GM12878 (cell line): ENCODE results near the gene FGF14. TPM values are rescaled to one million over a fixed set of nuclear protein-coding genes. Genes with fewer than 3 reads are reported as not detected.

Source experiments
- ATAC-seq: fragments of 200-7000 bp; cut with Tn5 transposase; 3 replicates; pipeline ENCODE4 v1.9.1; 2020; ENCODE audit warnings: mild to moderate bottlenecking, moderate library complexity
- BruUV-seq: library from RNA; stranded (reverse); fragments of 400-500 nt; replicated peaks from 2 replicates; lab custom pipeline; 2021; lab: Mats Ljungman, UMichigan
- CTCF ChIA-PET: fragments of 300-600 bp; sonication (Branson Sonifier 250); formaldehyde crosslinking; extraction: SDS; loops from one replicate; lab custom pipeline; 2021; ENCODE audit warnings: inconsistent platforms; lab: Yijun Ruan, JAX
- POLR2A ChIA-PET: fragments of 350-600 bp; formaldehyde crosslinking; extraction: SDS; loops from one replicate; lab custom pipeline; 2021; ENCODE audit warnings: inconsistent platforms; lab: Charles Lee
- RAD21 ChIA-PET: fragments of 300-600 bp; sonication (Branson Sonifier 250); formaldehyde crosslinking; loops from one replicate; lab custom pipeline; 2023; ENCODE audit warnings: antibody characterized with exemption; ENCODE audit not compliant: unreplicated experiment; lab: Charles Lee
- SMC1A ChIA-PET: fragments of 300-600 bp; sonication (Branson Sonifier 250); formaldehyde crosslinking; loops from one replicate; lab custom pipeline; 2023; ENCODE audit not compliant: unreplicated experiment, uncharacterized antibody; lab: Charles Lee
- DNase-seq: peaks from one replicate; pipeline ENCODE4 v3.0.0-alpha.2; 2011; ENCODE audit warnings: low read depth, low spot score
- FAIRE-seq: peaks from 3 replicates; lab custom pipeline; 2011; peaks lifted over from hg19 to GRCh38; lab: Jason Lieb, UNC
- H2AFZ ChIP-seq: 2 replicates; pipeline ENCODE4 v1.6.0; 2011; ENCODE audit warnings: low read depth, low read length, control low read depth; ENCODE audit not compliant: control insufficient read depth
- H3K27ac ChIP-seq: 2 replicates; pipeline ENCODE4 v1.5.1; 2011; ENCODE audit warnings: control low read depth; ENCODE audit not compliant: control insufficient read depth, insufficient read depth
- H3K27me3 ChIP-seq, 2 experiments: replicated peaks in 1 of 2; 2 replicates each; pipeline versions ENCODE4 v1.6.0 to v1.6.1; 2011; ENCODE audit warnings: low read length in 1 of 2; ENCODE audit not compliant: control insufficient read depth in 2 of 2, insufficient read depth in 2 of 2
- H3K36me3 ChIP-seq, 2 experiments: 2 replicates each; pipeline ENCODE4 v1.5.1; 2011; ENCODE audit warnings: low read length in 1 of 2; ENCODE audit not compliant: control insufficient read depth in 2 of 2, insufficient read depth in 2 of 2
- H3K4me1 ChIP-seq: 2 replicates; pipeline ENCODE4 v1.6.1; 2011; ENCODE audit warnings: mild to moderate bottlenecking, low read length, moderate library complexity, mixed read lengths; ENCODE audit not compliant: control insufficient read depth, insufficient read depth
- H3K4me2 ChIP-seq: 2 replicates; pipeline ENCODE4 v1.6.0; 2011; ENCODE audit warnings: control low read depth; ENCODE audit not compliant: control insufficient read depth, insufficient read depth
- H3K4me3 ChIP-seq: fragments of 200-600 bp; sonication (generic); 2 replicates; pipeline ENCODE4 v1.5.1; 2016
- H3K79me2 ChIP-seq: 2 replicates; pipeline ENCODE4 v1.6.0; 2011; ENCODE audit warnings: low read length; ENCODE audit not compliant: control insufficient read depth, insufficient read depth
- H3K9ac ChIP-seq: 2 replicates; pipeline ENCODE4 v1.8.0; 2011; ENCODE audit warnings: low read length, control low read depth, mixed read lengths; ENCODE audit not compliant: control insufficient read depth, insufficient read depth
- H3K9me3 ChIP-seq: replicated peaks from 3 replicates; pipeline ENCODE4 v1.5.1; 2011; ENCODE audit warnings: mild to moderate bottlenecking, low read length; ENCODE audit not compliant: control insufficient read depth, insufficient read depth
- H4K20me1 ChIP-seq: 2 replicates; pipeline ENCODE4 v1.6.0; 2011; ENCODE audit not compliant: control insufficient read depth, insufficient read depth
- ASH2L ChIP-seq: fragments of 300-600, 200-600 bp; sonication (generic); IDR thresholded peaks from 2 replicates; pipeline ENCODE4 v1.6.1; 2017; ENCODE audit warnings: low read depth, mild to moderate bottlenecking, borderline replicate concordance
- CHD1 ChIP-seq: IDR thresholded peaks from 2 replicates; pipeline ENCODE4 v1.6.1; 2012; ENCODE audit warnings: low read depth, low read length, improper control_type of control experiment
- CHD2 ChIP-seq: IDR thresholded peaks from 2 replicates; pipeline ENCODE4 v1.6.1; 2011; ENCODE audit warnings: low read depth, low read length, improper control_type of control experiment, borderline replicate concordance
- KLF5 ChIP-seq: fragments of 450-650 bp; IDR thresholded peaks from 2 replicates; pipeline ENCODE4 v1.6.1; 2014; ENCODE audit warnings: mild to moderate bottlenecking; ENCODE audit not compliant: partially characterized antibody
- MXI1 ChIP-seq: fragments of 150-350 bp; IDR thresholded peaks from 2 replicates; pipeline ENCODE4 v1.6.1; 2011; ENCODE audit warnings: low read depth, mild to moderate bottlenecking, inconsistent platforms, low read length, improper control_type of control experiment
- NFXL1 ChIP-seq: fragments of 450-650 bp; IDR thresholded peaks from 2 replicates; pipeline ENCODE4 v1.6.1; 2017; ENCODE audit warnings: antibody characterized with exemption, mild to moderate bottlenecking, borderline replicate concordance
- NFYB ChIP-seq: IDR thresholded peaks from 2 replicates; pipeline ENCODE4 v1.6.1; 2011; ENCODE audit warnings: low read depth, mild to moderate bottlenecking, low read length, improper control_type of control experiment, moderate library complexity; ENCODE audit not compliant: insufficient read depth
- NR2C2 ChIP-seq: IDR thresholded peaks from 2 replicates; pipeline ENCODE4 v1.6.1; 2011; ENCODE audit warnings: borderline replicate concordance, low read depth; ENCODE audit not compliant: control insufficient read depth, insufficient read length
- PAX5 ChIP-seq: IDR thresholded peaks from 2 replicates; pipeline ENCODE4 v1.6.1; 2011; ENCODE audit warnings: low read depth, low read length, borderline replicate concordance
- RAD51 ChIP-seq: fragments of 450-650 bp; IDR thresholded peaks from 2 replicates; pipeline ENCODE4 v1.6.1; 2016; ENCODE audit warnings: moderate library complexity, mild to moderate bottlenecking, inconsistent platforms
- STAT3 ChIP-seq: IDR thresholded peaks from 2 replicates; pipeline ENCODE4 v1.6.1; 2011; ENCODE audit warnings: low read depth, low read length, improper control_type of control experiment
- WRNIP1 ChIP-seq: IDR thresholded peaks from 2 replicates; pipeline ENCODE4 v1.6.1; 2011; ENCODE audit warnings: low read depth, low read length, improper control_type of control experiment, borderline replicate concordance
- ZNF622 ChIP-seq: fragments of 450-650 bp; IDR thresholded peaks from 2 replicates; pipeline ENCODE4 v1.6.1; 2017; ENCODE audit warnings: mild to moderate bottlenecking, inconsistent platforms
- in situ Hi-C: fragments of 300-500 bp; cut with MboI; formaldehyde crosslinking; loops from 9 replicates; pipeline ENCODE4 v1.14.3; 2018; ENCODE audit warnings: mixed read lengths
- intact Hi-C: fragments of 100-400 bp; cut with micrococcal nuclease; formaldehyde crosslinking; loops from one replicate; pipeline ENCODE4 v1.14.2; 2022; ENCODE audit not compliant: unreplicated experiment
- polyA plus RNA-seq, 11 experiments: library from polyadenylated mRNA; depleted of rRNA in 4 of 11; unstranded in 6 of 11; stranded (reverse) in 5 of 11; fragments of >200 nt; fragmentation: Nextera tagmentation in 4 of 11; fragmentation: Illumina TruSeq in 1 of 11; extraction: Ambion mirVana in 4 of 11; extraction: Trizol in 1 of 11; gene quantifications; 1 replicate in 1 of 11; 2 replicates in 10 of 11; pipeline versions ENCODE4 v1.2.1 to v1.2.3, GENCODE V29; 2011 to 2016; ENCODE audit warnings: inconsistent platforms in 2 of 11, missing spikeins in 2 of 11, low read depth in 1 of 11
- total RNA-seq, 4 experiments: library from RNA; depleted of rRNA in 3 of 4; stranded (reverse); fragments of >200 nt in 3 of 4; fragmentation: Illumina TruSeq in 1 of 4; extraction: Trizol in 1 of 4; gene quantifications; 2 replicates each; pipeline versions ENCODE4 v1.2.1 to v1.2.3, GENCODE V29; 2013 to 2021
- TF ChIP-seq, protein P1 (sequence below): IDR thresholded peaks from 2 replicates; pipeline ENCODE4 v1.6.1; 2012; ENCODE audit warnings: low read length, inconsistent platforms

FGF14 gene
- total and polyA plus RNA-seq, 10 of the 15 experiments (the other 5 are each of a cell fraction or from before 2014, with no cell fraction given): under 0.01 to 0.44 (median 0.04) TPM

DNA sequence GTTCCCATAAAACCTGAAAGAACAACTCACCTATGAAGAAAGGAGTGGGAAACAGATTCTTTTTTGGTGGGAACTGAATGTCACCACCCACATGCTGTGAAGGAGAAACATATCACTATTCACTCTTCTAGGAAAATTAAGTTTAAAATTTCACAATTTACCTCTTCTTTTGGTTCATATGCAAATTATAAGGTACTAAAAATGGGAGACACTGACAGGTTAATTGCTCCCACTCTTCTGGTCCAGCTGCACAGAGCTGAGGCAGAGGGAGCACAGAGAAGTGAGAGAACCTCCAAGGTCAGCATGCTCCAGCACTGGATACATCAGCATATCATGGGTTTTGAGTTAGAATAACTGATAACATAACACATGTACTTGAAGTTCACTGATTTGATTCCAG is 186.9 kb downstream of the FGF14 start:
- ChIA-PET POLR2A (no interaction called here), CTCF (no interaction called here), SMC1A (no interaction called here), RAD21 (no interaction called here)
- BruUV-seq: no TSS peak
- H3K4me2 ChIP-seq: no peak overlapping the region
- H3K4me3 ChIP-seq: no peak overlapping the region
- H3K79me2 ChIP-seq: no peaks in the 10 kb centered on the region
- H4K20me1 ChIP-seq: no peaks in the 10 kb centered on the region
- TF ChIP-seq MXI1: no peak
- no peak for TF ChIP-seq CHD2
- no peak for TF ChIP-seq RAD51
- TF ChIP-seq PAX5: no peak
- no peak for TF ChIP-seq NR2C2
- TF ChIP-seq NFYB: no peak
- TF ChIP-seq NFXL1: no peak
- TF ChIP-seq WRNIP1: no peak
- no peak for TF ChIP-seq ASH2L
- TF ChIP-seq ZNF622: no peak
- TF ChIP-seq KLF5: no peak
- TF ChIP-seq STAT3: no peak
- no peak for TF ChIP-seq CHD1
- TF ChIP-seq, protein P1, sequence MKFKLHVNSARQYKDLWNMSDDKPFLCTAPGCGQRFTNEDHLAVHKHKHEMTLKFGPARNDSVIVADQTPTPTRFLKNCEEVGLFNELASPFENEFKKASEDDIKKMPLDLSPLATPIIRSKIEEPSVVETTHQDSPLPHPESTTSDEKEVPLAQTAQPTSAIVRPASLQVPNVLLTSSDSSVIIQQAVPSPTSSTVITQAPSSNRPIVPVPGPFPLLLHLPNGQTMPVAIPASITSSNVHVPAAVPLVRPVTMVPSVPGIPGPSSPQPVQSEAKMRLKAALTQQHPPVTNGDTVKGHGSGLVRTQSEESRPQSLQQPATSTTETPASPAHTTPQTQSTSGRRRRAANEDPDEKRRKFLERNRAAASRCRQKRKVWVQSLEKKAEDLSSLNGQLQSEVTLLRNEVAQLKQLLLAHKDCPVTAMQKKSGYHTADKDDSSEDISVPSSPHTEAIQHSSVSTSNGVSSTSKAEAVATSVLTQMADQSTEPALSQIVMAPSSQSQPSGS: no peak
- ATAC-seq: no peak
- H3K36me3 ChIP-seq: no peaks in the 10 kb centered on the region
- no peak for DNase-seq
- H3K27me3 ChIP-seq: no peaks in the 10 kb centered on the region
- intact Hi-C loops: no loop called here
- H2AFZ ChIP-seq: no peak overlapping the region
- FAIRE-seq: no peak
- no peak overlapping the region for H3K9ac ChIP-seq
- H3K27ac ChIP-seq: no peak overlapping the region
- in situ Hi-C loops: no loop called here
- H3K9me3 ChIP-seq: no peaks in the 10 kb centered on the region
- no peaks in the 10 kb centered on the region for H3K4me1 ChIP-seq
